ENCODE data around the gene MGAM2. TPM values are rescaled to one million over a fixed set of nuclear protein-coding genes. Genes with fewer than 3 reads are reported as not detected.

The MGAM2 gene
- total RNA-seq, 1 donor from 2014 or later, result 0.15 TPM

GRCh38 chr7:142231716-142232115 is 120.2 kb downstream of the MGAM2 start:
- DNase-seq (ENCODE audit: low spot score), result peak; percentile 45
- Mint-ChIP-seq H3K4me1 (ENCODE audit: unreplicated experiment) (no peaks in the 10 kb centered on the region), H3K27me3 (ENCODE audit: unreplicated experiment) (no peaks in the 10 kb centered on the region), H3K27ac (ENCODE audit: unreplicated experiment) (no peak overlapping the region), H3K9me3 (ENCODE audit: unreplicated experiment) (no peaks in the 10 kb centered on the region), H3K4me3 (ENCODE audit: unreplicated experiment) (no peak overlapping the region), H3K36me3 (ENCODE audit: low read depth, unreplicated experiment) (no peaks in the 10 kb centered on the region)
- TF ChIP-seq CTCF (IDR thresholded peaks at IDR 0.05; ENCODE audit: unreplicated experiment), result no peak

- no peak overlapping the region for H3K4me3 Mint-ChIP-seq (ENCODE audit: unreplicated experiment)
- H3K27ac Mint-ChIP-seq (ENCODE audit: unreplicated experiment), result no peak overlapping the region
- H3K27me3 Mint-ChIP-seq (ENCODE audit: unreplicated experiment), result no peaks in the 10 kb centered on the region
Measured at GRCh38 chr7:142240546-142240945, 129.0 kb downstream of the MGAM2 start.

GRCh38 chr7:142243823-142244222 is 132.3 kb downstream of the MGAM2 start:
- TF ChIP-seq CTCF (IDR thresholded peaks at IDR 0.05; ENCODE audit: unreplicated experiment), result no peak
- Mint-ChIP-seq H3K4me1 (ENCODE audit: unreplicated experiment) (peaks cover 7% of the 10 kb centered on the region), H3K9me3 (ENCODE audit: unreplicated experiment) (no peaks in the 10 kb centered on the region), H3K27ac (ENCODE audit: unreplicated experiment) (no peak overlapping the region), H3K27me3 (ENCODE audit: unreplicated experiment) (no peaks in the 10 kb centered on the region), H3K36me3 (ENCODE audit: low read depth, unreplicated experiment) (no peaks in the 10 kb centered on the region), H3K4me3 (ENCODE audit: unreplicated experiment) (no peak overlapping the region)
- DNase-seq (ENCODE audit: low spot score), result no peak

More at GRCh38 chr7:142240546-142240945, 129.0 kb downstream of the MGAM2 start:
- no peak for DNase-seq (ENCODE audit: low spot score)
- H3K36me3 Mint-ChIP-seq (ENCODE audit: low read depth, unreplicated experiment), result no peaks in the 10 kb centered on the region
- peaks cover 7% of the 10 kb centered on the region for H3K4me1 Mint-ChIP-seq (ENCODE audit: unreplicated experiment)
- no peaks in the 10 kb centered on the region for H3K9me3 Mint-ChIP-seq (ENCODE audit: unreplicated experiment)
- no peak for TF ChIP-seq CTCF (IDR thresholded peaks at IDR 0.05; ENCODE audit: unreplicated experiment)

- Mint-ChIP-seq H3K27me3 (ENCODE audit: unreplicated experiment) (no peaks in the 10 kb centered on the region), H3K27ac (ENCODE audit: unreplicated experiment) (no peak overlapping the region), H3K4me3 (ENCODE audit: unreplicated experiment) (no peak overlapping the region), H3K36me3 (ENCODE audit: low read depth, unreplicated experiment) (no peaks in the 10 kb centered on the region), H3K9me3 (ENCODE audit: unreplicated experiment) (no peaks in the 10 kb centered on the region), H3K4me1 (ENCODE audit: unreplicated experiment) (no peaks in the 10 kb centered on the region)
- no peak for DNase-seq (ENCODE audit: low spot score)
- TF ChIP-seq CTCF (IDR thresholded peaks at IDR 0.05; ENCODE audit: unreplicated experiment), result no peak
Measured at GRCh38 chr7:142248166-142249160, 136.9 kb downstream of the MGAM2 start.

- Mint-ChIP-seq H3K4me3 (ENCODE audit: unreplicated experiment) (no peak overlapping the region), H3K27me3 (ENCODE audit: unreplicated experiment) (no peaks in the 10 kb centered on the region), H3K36me3 (ENCODE audit: low read depth, unreplicated experiment) (no peaks in the 10 kb centered on the region), H3K27ac (ENCODE audit: unreplicated experiment) (no peak overlapping the region), H3K9me3 (ENCODE audit: unreplicated experiment) (no peaks in the 10 kb centered on the region), H3K4me1 (ENCODE audit: unreplicated experiment) (no peaks in the 10 kb centered on the region)
- TF ChIP-seq CTCF (IDR thresholded peaks at IDR 0.05; ENCODE audit: unreplicated experiment), result no peak
- DNase-seq (ENCODE audit: low spot score), result no peak
Measured at GRCh38 chr7:142249918-142250317, 138.4 kb downstream of the MGAM2 start.
